IPS DF 6.9 (cell line): ENCODE measurements around the gene RORB.
"Not testable (repeated sequence)": the region's sequence is repeated elsewhere in the genome, so short reads cannot be mapped to it uniquely, and the experiment has no call there.

Experiments
- DNase-seq: peaks from one replicate; pipeline ENCODE4 v3.0.0-alpha.2; 2013; ENCODE audit warnings: low read depth, low spot score
- H3K27ac ChIP-seq: one replicate; pipeline ENCODE4 v1.5.1; 2013; ENCODE audit warnings: low read length, control low read depth
- H3K27me3 ChIP-seq: 2 replicates; pipeline ENCODE4 v1.6.1; 2013; ENCODE audit warnings: mild to moderate bottlenecking, low read length; ENCODE audit not compliant: control insufficient read depth, insufficient read depth
- H3K36me3 ChIP-seq: 2 replicates; pipeline ENCODE4 v1.6.1; 2013; ENCODE audit warnings: low read length; ENCODE audit not compliant: control insufficient read depth, insufficient read depth
- H3K4me1 ChIP-seq: 2 replicates; pipeline ENCODE4 v1.6.1; 2013; ENCODE audit warnings: low read length; ENCODE audit not compliant: control insufficient read depth, insufficient read depth
- H3K4me3 ChIP-seq: 2 replicates; pipeline ENCODE4 v1.5.1; 2013; ENCODE audit warnings: mild to moderate bottlenecking, low read length
- H3K9me3 ChIP-seq: 2 replicates; pipeline ENCODE4 v1.6.1; 2013; ENCODE audit warnings: low read length, inconsistent platforms; ENCODE audit not compliant: control insufficient read depth, insufficient read depth
- WGBS: extraction: QIAGEN DNeasy Blood & Tissue Kit; methylation state at CpG from one replicate; pipeline ENCODE4 v1.1.7; 2013; ENCODE audit warnings: mixed read lengths, missing lambda C conversion rate; ENCODE audit not compliant: insufficient read length, insufficient coverage; 5-methylcytosine and 5-hydroxymethylcytosine counted together

Gene RORB

DNA sequence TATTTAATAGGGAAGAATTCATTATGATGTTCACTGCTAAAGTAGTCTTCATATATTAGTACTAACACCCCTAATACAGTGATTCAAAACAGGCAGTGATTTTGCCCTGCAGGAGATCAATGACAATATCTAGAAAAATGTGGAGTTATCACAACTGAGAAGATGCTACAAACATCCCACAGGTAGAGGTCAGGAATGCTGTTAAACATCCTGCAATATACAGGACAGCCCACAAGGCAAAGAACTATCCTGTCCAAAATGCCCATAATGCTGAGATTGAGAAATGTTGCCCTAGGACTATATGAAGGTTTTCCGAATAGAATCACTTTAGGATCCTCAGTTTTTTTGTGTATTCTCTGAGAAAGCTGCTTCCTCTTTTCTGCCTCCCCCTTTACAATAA lies 15.3 kb downstream of the RORB start:
- Histone ChIP-seq H3K9me3 (no peaks in the 10 kb centered on the region), H3K4me1 (no peaks in the 10 kb centered on the region), H3K27me3 (no peaks in the 10 kb centered on the region), H3K27ac (no peak overlapping the region), H3K36me3 (no peaks in the 10 kb centered on the region), H3K4me3 (no peak overlapping the region)
- DNase-seq: no peak
- WGBS: no CpG with 5 or more reads among the region's 1 CpG

DNA sequence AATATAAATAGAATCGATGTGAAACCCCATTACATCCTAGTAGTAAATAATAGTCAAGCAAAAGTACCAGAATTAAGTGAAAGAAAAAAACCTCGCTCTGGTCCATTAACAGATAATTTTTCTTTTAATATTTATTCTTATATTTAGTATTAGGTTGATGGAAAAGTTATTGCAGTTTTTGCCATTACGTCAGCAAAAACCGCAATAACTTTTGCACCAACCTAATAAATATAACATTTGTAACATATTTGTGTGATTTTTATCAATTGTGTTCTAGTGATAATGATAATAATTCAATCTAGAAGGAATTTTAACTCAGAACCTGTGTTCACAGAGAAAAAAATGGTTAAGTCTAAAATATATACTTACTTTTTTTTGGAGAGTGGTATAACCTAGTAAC lies 16.1 kb downstream of the RORB start:
- Histone ChIP-seq H3K9me3 (no peaks in the 10 kb centered on the region), H3K27me3 (no peaks in the 10 kb centered on the region), H3K27ac (no peak overlapping the region), H3K4me3 (no peak overlapping the region), H3K4me1 (no peaks in the 10 kb centered on the region), H3K36me3 (no peaks in the 10 kb centered on the region)
- no CpG with 5 or more reads among the region's 4 CpGs for whole genome bisulfite sequencing
- no peak for DNase-seq

DNA sequence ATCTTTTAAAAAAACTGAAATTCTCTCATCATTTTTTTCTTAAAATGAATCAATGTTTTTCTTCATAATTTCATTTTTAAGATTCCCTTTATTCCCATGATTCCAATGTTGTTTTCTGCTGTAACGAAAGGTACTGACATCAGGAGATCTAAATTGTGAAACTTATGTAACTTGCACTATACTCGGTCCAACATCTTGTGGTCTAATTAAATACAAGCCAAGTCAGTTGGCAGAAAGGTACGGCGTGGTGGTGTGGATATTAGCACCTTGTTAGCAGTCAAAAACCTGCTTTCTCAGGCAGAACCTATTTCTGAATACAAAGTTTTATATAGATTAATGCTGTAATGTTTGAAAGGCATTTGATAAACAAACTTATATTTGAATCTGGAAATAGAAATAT lies 20.1 kb downstream of the RORB start:
- no peaks in the 10 kb centered on the region for H3K36me3 ChIP-seq
- H3K27me3 ChIP-seq: no peaks in the 10 kb centered on the region
- H3K4me1 ChIP-seq: no peaks in the 10 kb centered on the region
- no peaks in the 10 kb centered on the region for H3K9me3 ChIP-seq
- H3K27ac ChIP-seq: no peak overlapping the region
- H3K4me3 ChIP-seq: no peak overlapping the region
- WGBS: no CpG with 5 or more reads among the region's 4 CpGs
- DNase-seq: no peak

DNA sequence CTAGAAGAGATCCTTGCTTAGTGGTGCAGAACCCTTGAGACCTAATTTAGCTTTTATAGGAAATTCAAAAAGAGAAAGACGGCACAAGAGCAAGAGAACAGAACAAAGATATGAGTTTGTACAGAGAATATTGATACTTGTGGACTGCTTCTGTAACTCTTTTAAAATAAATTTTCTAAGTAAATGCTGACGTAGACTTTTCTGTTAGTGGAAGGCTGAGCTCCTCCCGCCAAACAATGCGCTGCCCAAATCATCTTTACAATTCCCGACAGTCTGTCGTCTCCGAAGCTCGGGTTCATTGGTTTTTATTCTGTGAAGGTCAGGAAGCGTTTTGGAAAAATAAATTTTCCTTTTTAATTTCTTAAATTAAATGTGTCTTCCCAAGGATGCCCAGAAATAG lies 22.3 kb downstream of the RORB start:
- no peak overlapping the region for H3K4me3 ChIP-seq
- no CpG with 5 or more reads among the region's 9 CpGs for WGBS
- H3K9me3 ChIP-seq: no peaks in the 10 kb centered on the region
- no peak for DNase-seq
- no peak overlapping the region for H3K27ac ChIP-seq
- no peaks in the 10 kb centered on the region for H3K27me3 ChIP-seq
- H3K4me1 ChIP-seq: no peaks in the 10 kb centered on the region
- H3K36me3 ChIP-seq: no peaks in the 10 kb centered on the region

DNA sequence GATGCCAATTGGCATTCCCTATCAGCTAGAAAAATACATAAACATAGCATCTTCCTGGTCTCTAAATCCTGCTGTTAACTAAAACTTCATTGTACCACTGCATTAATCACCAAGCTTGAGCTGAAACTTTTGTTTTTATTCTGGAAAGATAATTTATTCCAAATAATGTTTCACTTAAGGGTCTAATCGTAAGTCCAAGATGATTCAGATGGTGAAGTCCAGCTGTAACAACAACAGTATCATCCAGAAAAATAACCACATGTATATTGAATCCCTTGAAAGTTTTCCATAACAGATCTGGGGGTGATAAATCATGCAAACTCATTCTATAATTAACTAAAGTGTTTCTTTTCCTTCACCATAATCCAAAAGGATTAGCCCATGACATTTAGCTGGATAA lies 23.9 kb downstream of the RORB start:
- WGBS: no CpG with 5 or more reads among the region's 1 CpG
- H3K4me1 ChIP-seq: no peaks in the 10 kb centered on the region
- H3K27me3 ChIP-seq: no peaks in the 10 kb centered on the region
- DNase-seq: no peak
- H3K27ac ChIP-seq: no peak overlapping the region
- H3K36me3 ChIP-seq: no peaks in the 10 kb centered on the region
- no peak overlapping the region for H3K4me3 ChIP-seq
- H3K9me3 ChIP-seq: no peaks in the 10 kb centered on the region

DNA sequence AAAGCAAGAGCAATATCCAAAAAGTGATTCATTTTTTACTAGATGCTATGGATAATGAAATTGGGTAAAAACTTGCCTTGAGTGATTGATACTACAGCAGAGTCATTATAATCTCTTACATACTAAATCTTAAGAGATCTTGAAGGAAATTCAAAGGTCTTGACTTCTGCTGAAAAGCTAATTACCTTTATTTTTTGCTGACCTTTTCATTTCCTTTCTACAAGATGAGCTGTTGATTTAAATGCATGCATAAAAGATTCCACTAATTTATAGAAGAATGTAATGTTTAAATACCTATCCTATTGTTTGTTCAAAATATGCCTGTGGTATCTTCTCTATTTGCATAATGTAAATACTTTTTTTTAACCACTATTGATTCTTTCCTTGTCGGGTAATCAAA lies 27.2 kb downstream of the RORB start:
- Histone ChIP-seq H3K4me1 (no peaks in the 10 kb centered on the region), H3K9me3 (no peaks in the 10 kb centered on the region), H3K36me3 (no peaks in the 10 kb centered on the region), H3K27ac (no peak overlapping the region), H3K4me3 (no peak overlapping the region), H3K27me3 (no peaks in the 10 kb centered on the region)
- no CpG with 5 or more reads among the region's 1 CpG for WGBS
- DNase-seq: no peak

DNA sequence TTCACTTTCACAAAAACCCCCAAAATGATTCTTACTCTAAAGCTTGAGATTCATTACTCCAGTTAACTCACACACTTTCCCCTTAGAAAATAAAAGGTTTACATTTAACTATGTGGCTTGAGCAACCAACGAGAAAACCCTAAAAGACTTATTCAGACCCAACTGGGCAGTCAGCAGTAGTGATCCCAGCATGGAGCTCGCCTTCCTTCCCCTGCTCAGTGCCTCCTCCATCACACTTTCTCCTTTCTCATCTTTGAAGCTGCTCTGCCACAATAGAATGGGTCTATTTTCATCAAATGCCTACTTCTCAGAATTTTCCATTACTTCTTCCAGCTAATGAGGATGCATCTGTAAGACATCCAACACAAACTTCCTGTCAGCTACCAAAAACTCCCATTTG lies 29.1 kb downstream of the RORB start:
- H3K4me1 ChIP-seq: no peaks in the 10 kb centered on the region
- H3K36me3 ChIP-seq: no peaks in the 10 kb centered on the region
- no peak overlapping the region for H3K27ac ChIP-seq
- no peak for DNase-seq
- WGBS: no CpG with 5 or more reads among the region's 2 CpGs
- H3K27me3 ChIP-seq: no peaks in the 10 kb centered on the region
- H3K9me3 ChIP-seq: no peaks in the 10 kb centered on the region
- no peak overlapping the region for H3K4me3 ChIP-seq

DNA sequence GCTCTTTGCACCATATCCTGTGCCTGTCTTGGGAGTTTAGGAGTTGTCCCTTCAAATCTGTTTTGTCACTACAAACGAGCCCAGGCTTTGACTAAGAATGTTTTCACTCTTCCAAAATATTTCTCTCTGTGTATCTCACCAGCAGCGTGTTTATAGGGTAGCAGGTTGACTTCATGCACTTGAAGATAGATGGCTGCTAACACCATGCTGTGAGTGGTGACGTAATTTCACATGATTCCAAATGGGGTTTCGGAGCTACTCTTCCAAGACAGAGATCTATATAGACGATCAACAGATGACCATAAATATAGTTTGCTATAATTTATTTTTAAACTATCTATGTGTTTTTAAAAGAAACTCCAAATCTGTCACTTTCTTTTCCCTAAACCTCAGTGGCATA lies 30.6 kb downstream of the RORB start:
- WGBS: no CpG with 5 or more reads among the region's 5 CpGs
- no peak overlapping the region for H3K4me3 ChIP-seq
- no peaks in the 10 kb centered on the region for H3K4me1 ChIP-seq
- no peak overlapping the region for H3K27ac ChIP-seq
- H3K36me3 ChIP-seq: no peaks in the 10 kb centered on the region
- no peaks in the 10 kb centered on the region for H3K27me3 ChIP-seq
- H3K9me3 ChIP-seq: no peaks in the 10 kb centered on the region
- no peak for DNase-seq

DNA sequence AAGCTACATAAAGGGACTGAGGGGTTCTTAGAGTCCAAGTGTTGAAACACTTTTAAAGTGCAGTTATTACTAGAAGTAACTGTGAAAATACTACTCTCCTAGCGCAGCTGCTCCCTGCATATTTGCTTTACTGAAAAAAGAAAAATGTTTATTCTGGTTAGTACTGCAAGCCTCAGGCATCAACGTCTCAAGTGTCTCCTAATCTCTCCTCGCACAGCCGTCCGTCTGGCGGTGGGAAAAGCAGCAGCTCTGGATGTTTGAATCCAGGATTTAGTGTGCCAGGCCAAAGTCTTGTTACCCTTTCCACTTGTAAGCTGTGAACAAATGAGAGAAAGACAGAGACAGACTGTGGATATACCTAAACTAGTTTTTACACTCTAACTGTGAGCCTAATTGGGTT lies 31.1 kb downstream of the RORB start:
- no peaks in the 10 kb centered on the region for H3K36me3 ChIP-seq
- H3K9me3 ChIP-seq: no peaks in the 10 kb centered on the region
- H3K4me3 ChIP-seq: no peak overlapping the region
- no peaks in the 10 kb centered on the region for H3K4me1 ChIP-seq
- no peak overlapping the region for H3K27ac ChIP-seq
- WGBS: no CpG with 5 or more reads among the region's 6 CpGs
- H3K27me3 ChIP-seq: no peaks in the 10 kb centered on the region
- DNase-seq: no peak

DNA sequence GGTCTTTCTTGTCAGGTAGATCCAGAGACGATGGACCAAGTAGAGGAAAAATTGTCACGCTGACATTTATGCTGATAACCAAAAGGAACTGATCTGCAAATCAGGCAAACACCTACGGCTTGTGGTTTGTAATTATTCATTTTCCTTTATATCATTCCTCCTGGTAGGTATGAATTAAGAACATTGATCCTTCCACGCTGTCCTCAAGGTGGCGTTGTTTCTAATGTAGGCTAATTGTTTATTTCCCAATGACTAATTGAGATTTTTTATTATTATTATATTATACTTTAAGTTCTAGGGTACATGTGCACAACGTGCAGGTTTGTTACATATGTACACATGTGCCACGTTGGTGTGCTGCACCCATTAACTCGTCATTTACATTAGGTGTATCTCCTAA lies 33.3 kb downstream of the RORB start:
- not testable (repeated sequence) for H3K36me3 ChIP-seq, H3K27me3 ChIP-seq, H3K27ac ChIP-seq, H3K4me3 ChIP-seq, H3K9me3 ChIP-seq, DNase-seq, H3K4me1 ChIP-seq
- no CpG with 5 or more reads among the region's 8 CpGs for WGBS

DNA sequence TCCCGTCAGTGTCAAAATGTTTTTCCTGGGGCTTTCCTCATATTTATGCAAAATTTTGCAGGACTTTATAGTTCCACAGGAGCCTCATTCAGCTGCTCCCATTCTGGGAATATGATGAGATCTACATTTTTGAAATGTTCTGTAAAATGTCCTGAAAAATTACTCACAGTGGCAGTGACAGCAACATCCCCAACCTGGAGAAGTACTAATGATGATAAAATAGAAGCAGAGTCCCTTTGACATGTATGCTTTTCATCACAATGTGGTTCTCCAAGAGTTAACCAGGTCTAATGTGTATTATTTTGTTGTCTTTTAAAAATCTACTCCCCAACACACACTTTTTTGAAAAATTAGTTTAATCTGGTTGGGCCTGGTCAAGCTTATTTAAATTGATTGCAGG lies 36.1 kb downstream of the RORB start:
- Histone ChIP-seq H3K27ac (no peak overlapping the region), H3K27me3 (no peaks in the 10 kb centered on the region), H3K4me1 (no peaks in the 10 kb centered on the region), H3K36me3 (no peaks in the 10 kb centered on the region), H3K9me3 (no peaks in the 10 kb centered on the region), H3K4me3 (no peak overlapping the region)
- DNase-seq: no peak
- WGBS: no CpG with 5 or more reads among the region's 1 CpG
